Measurements from ENCODE around the gene IL17RE.

- TF ChIP-seq CTCF (IDR thresholded peaks at IDR 0.05) (no peak), POLR2A (IDR thresholded peaks at IDR 0.05) (no peak)
Observed at GRCh38 chr3:9951598-9951961, 48.9 kb downstream of the IL17RE start.
